ENCODE measurements around the gene ZXDC.

DNA sequence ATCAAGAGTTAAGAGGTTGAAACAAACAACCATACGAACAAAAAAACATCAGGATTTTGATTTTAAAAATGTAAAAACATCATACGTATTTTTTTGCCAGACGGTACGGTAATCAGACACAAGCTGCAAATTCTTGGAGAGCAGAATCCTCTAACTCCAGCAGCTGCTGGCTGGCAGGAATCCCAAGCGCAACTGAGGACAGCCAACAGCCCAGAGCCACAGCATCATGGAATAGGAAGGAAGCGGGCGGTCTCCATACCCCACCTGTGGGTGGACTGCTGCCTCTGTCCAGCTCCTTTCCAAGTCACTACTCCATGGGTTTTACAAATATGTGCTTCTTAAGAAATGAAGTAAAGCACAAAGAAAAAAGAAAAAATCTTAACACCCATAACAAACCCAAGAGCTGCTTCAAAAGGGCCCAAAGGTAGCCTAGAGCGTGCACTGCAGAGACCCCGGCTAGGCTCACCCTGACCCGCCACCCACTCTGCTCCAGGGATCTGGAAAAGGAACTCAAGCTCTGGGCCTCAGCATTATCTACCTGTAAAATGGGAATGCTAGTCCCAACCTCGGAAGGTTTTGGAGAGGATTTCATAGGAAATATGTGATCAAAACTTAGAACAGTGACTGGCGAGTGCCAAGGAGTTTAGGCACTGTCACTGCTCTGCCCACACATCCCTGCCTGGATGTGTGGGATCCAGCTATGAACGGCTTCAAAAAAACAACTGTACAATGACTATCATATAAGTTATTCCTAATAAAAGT lies 33.4 kb downstream of the ZXDC start:
- TF ChIP-seq POLR2A (IDR thresholded peaks at IDR 0.05) (no peak), POLR2AphosphoS5 (IDR thresholded peaks at IDR 0.05) (no peak), CTCF (IDR thresholded peaks at IDR 0.05) (no peak)
